Measurements from ENCODE around the gene THOC1. TPM values are rescaled to one million over a fixed set of nuclear protein-coding genes. Genes with fewer than 3 reads are reported as not detected.

THOC1 gene
- polyA plus RNA-seq, 1 donor, result 62.3 TPM

GRCh38 chr18:217532-218336, 50.1 kb downstream of the THOC1 start:
- Histone ChIP-seq H3K27ac (ENCODE audit: low read length) (no peak overlapping the region), H3K4me1 (ENCODE audit: control insufficient read depth, insufficient read depth, low read length) (no peaks in the 10 kb centered on the region), H3K36me3 (ENCODE audit: control insufficient read depth, insufficient read depth, low read length) (peaks cover 39% of the 10 kb centered on the region), H3K9me3 (ENCODE audit: control insufficient read depth, low read depth, low read length) (no peaks in the 10 kb centered on the region), H3K4me3 (ENCODE audit: low read length) (no peak overlapping the region), H3K27me3 (ENCODE audit: control insufficient read depth, insufficient read depth, low read length) (no peaks in the 10 kb centered on the region)
- peak; percentile 27 for DNase-seq
- no CpG with 5 or more reads among the region's 5 CpGs for WGBS (ENCODE audit: insufficient coverage, low lambda C conversion rate)

GRCh38 chr18:215448-216010, 52.3 kb downstream of the THOC1 start:
- Histone ChIP-seq H3K4me1 (ENCODE audit: control insufficient read depth, insufficient read depth, low read length) (no peaks in the 10 kb centered on the region), H3K27ac (ENCODE audit: low read length) (no peak overlapping the region), H3K4me3 (ENCODE audit: low read length) (no peak overlapping the region), H3K9me3 (ENCODE audit: control insufficient read depth, low read depth, low read length) (no peaks in the 10 kb centered on the region), H3K36me3 (ENCODE audit: control insufficient read depth, insufficient read depth, low read length) (peaks cover 52% of the 10 kb centered on the region), H3K27me3 (ENCODE audit: control insufficient read depth, insufficient read depth, low read length) (no peaks in the 10 kb centered on the region)
- DNase-seq, result no peak
- no CpG with 5 or more reads among the region's 5 CpGs for WGBS (ENCODE audit: insufficient coverage, low lambda C conversion rate)

- Histone ChIP-seq H3K4me3 (ENCODE audit: low read length) (no peak overlapping the region), H3K36me3 (ENCODE audit: control insufficient read depth, insufficient read depth, low read length) (peaks cover 52% of the 10 kb centered on the region), H3K27me3 (ENCODE audit: control insufficient read depth, insufficient read depth, low read length) (no peaks in the 10 kb centered on the region), H3K9me3 (ENCODE audit: control insufficient read depth, low read depth, low read length) (no peaks in the 10 kb centered on the region), H3K27ac (ENCODE audit: low read length) (no peak overlapping the region), H3K4me1 (ENCODE audit: control insufficient read depth, insufficient read depth, low read length) (no peaks in the 10 kb centered on the region)
- WGBS (ENCODE audit: insufficient coverage, low lambda C conversion rate), result 100% methylated on average over 2 of the region's 3 CpGs
- DNase-seq, result no peak
Observed at GRCh38 chr18:213966-214365, 53.9 kb downstream of the THOC1 start.

- H3K4me3 ChIP-seq (ENCODE audit: low read length), result no peak overlapping the region
- no peaks in the 10 kb centered on the region for H3K9me3 ChIP-seq (ENCODE audit: control insufficient read depth, low read depth, low read length)
- peaks cover 52% of the 10 kb centered on the region for H3K36me3 ChIP-seq (ENCODE audit: control insufficient read depth, insufficient read depth, low read length)
- no peak overlapping the region for H3K27ac ChIP-seq (ENCODE audit: low read length)
- H3K27me3 ChIP-seq (ENCODE audit: control insufficient read depth, insufficient read depth, low read length), result no peaks in the 10 kb centered on the region
- no peaks in the 10 kb centered on the region for H3K4me1 ChIP-seq (ENCODE audit: control insufficient read depth, insufficient read depth, low read length)
- whole genome bisulfite sequencing (ENCODE audit: insufficient coverage, low lambda C conversion rate), result 90% methylated on average over 2 of the region's 4 CpGs
- no peak for DNase-seq
Observed at GRCh38 chr18:213505-213904, 54.3 kb downstream of the THOC1 start.

GRCh38 chr18:212780-213179, 55.1 kb downstream of the THOC1 start:
- H3K9me3 ChIP-seq (ENCODE audit: control insufficient read depth, low read depth, low read length), result no peaks in the 10 kb centered on the region
- 80% methylated on average over 1 of the region's 1 CpG for WGBS (ENCODE audit: insufficient coverage, low lambda C conversion rate)
- no peaks in the 10 kb centered on the region for H3K27me3 ChIP-seq (ENCODE audit: control insufficient read depth, insufficient read depth, low read length)
- peaks cover 46% of the 10 kb centered on the region for H3K36me3 ChIP-seq (ENCODE audit: control insufficient read depth, insufficient read depth, low read length)
- H3K27ac ChIP-seq (ENCODE audit: low read length), result no peak overlapping the region
- H3K4me3 ChIP-seq (ENCODE audit: low read length), result no peak overlapping the region
- no peaks in the 10 kb centered on the region for H3K4me1 ChIP-seq (ENCODE audit: control insufficient read depth, insufficient read depth, low read length)
- no peak for DNase-seq

- no peak overlapping the region for H3K27ac ChIP-seq (ENCODE audit: low read length)
- H3K4me1 ChIP-seq (ENCODE audit: control insufficient read depth, insufficient read depth, low read length), result no peaks in the 10 kb centered on the region
- no peak for DNase-seq
- no peaks in the 10 kb centered on the region for H3K9me3 ChIP-seq (ENCODE audit: control insufficient read depth, low read depth, low read length)
- H3K36me3 ChIP-seq (ENCODE audit: control insufficient read depth, insufficient read depth, low read length), result peaks cover 42% of the 10 kb centered on the region
- H3K27me3 ChIP-seq (ENCODE audit: control insufficient read depth, insufficient read depth, low read length), result no peaks in the 10 kb centered on the region
- H3K4me3 ChIP-seq (ENCODE audit: low read length), result no peak overlapping the region
Observed at GRCh38 chr18:211582-211981, 56.3 kb downstream of the THOC1 start.

- no peak for DNase-seq
- no peaks in the 10 kb centered on the region for H3K27me3 ChIP-seq (ENCODE audit: control insufficient read depth, insufficient read depth, low read length)
- H3K36me3 ChIP-seq (ENCODE audit: control insufficient read depth, insufficient read depth, low read length), result peaks cover 43% of the 10 kb centered on the region
- H3K4me1 ChIP-seq (ENCODE audit: control insufficient read depth, insufficient read depth, low read length), result no peaks in the 10 kb centered on the region
- no peak overlapping the region for H3K4me3 ChIP-seq (ENCODE audit: low read length)
- WGBS (ENCODE audit: insufficient coverage, low lambda C conversion rate), result no CpG with 5 or more reads among the region's 4 CpGs
- no peak overlapping the region for H3K27ac ChIP-seq (ENCODE audit: low read length)
- H3K9me3 ChIP-seq (ENCODE audit: control insufficient read depth, low read depth, low read length), result no peaks in the 10 kb centered on the region
Observed at GRCh38 chr18:210733-211132, 57.1 kb downstream of the THOC1 start.

GRCh38 chr18:210075-210474, 57.8 kb downstream of the THOC1 start:
- H3K36me3 ChIP-seq (ENCODE audit: control insufficient read depth, insufficient read depth, low read length), result peaks cover 44% of the 10 kb centered on the region

GRCh38 chr18:199768-200167, 68.1 kb downstream of the THOC1 start:
- WGBS (ENCODE audit: insufficient coverage, low lambda C conversion rate), result no CpG with 5 or more reads among the region's 2 CpGs
- H3K4me3 ChIP-seq (ENCODE audit: low read length), result no peak overlapping the region
- no peaks in the 10 kb centered on the region for H3K27me3 ChIP-seq (ENCODE audit: control insufficient read depth, insufficient read depth, low read length)
- H3K36me3 ChIP-seq (ENCODE audit: control insufficient read depth, insufficient read depth, low read length), result peaks cover 47% of the 10 kb centered on the region
- H3K9me3 ChIP-seq (ENCODE audit: control insufficient read depth, low read depth, low read length), result no peaks in the 10 kb centered on the region
- H3K4me1 ChIP-seq (ENCODE audit: control insufficient read depth, insufficient read depth, low read length), result no peaks in the 10 kb centered on the region
- no peak for DNase-seq
- H3K27ac ChIP-seq (ENCODE audit: low read length), result no peak overlapping the region

More at GRCh38 chr18:210075-210474, 57.8 kb downstream of the THOC1 start:
- WGBS (ENCODE audit: insufficient coverage, low lambda C conversion rate), result no CpG with 5 or more reads among the region's 1 CpG
- peak in 1 of 2 donors; percentile 47 for DNase-seq
- no peak overlapping the region for H3K4me3 ChIP-seq (ENCODE audit: low read length)
- no peaks in the 10 kb centered on the region for H3K4me1 ChIP-seq (ENCODE audit: control insufficient read depth, insufficient read depth, low read length)
- no peaks in the 10 kb centered on the region for H3K27me3 ChIP-seq (ENCODE audit: control insufficient read depth, insufficient read depth, low read length)
- H3K9me3 ChIP-seq (ENCODE audit: control insufficient read depth, low read depth, low read length), result no peaks in the 10 kb centered on the region
- H3K27ac ChIP-seq (ENCODE audit: low read length), result no peak overlapping the region

GRCh38 chr18:199214-199613, 68.6 kb downstream of the THOC1 start:
- Histone ChIP-seq H3K27ac (ENCODE audit: low read length) (no peak overlapping the region), H3K9me3 (ENCODE audit: control insufficient read depth, low read depth, low read length) (no peaks in the 10 kb centered on the region), H3K27me3 (ENCODE audit: control insufficient read depth, insufficient read depth, low read length) (no peaks in the 10 kb centered on the region), H3K36me3 (ENCODE audit: control insufficient read depth, insufficient read depth, low read length) (peaks cover 47% of the 10 kb centered on the region), H3K4me3 (ENCODE audit: low read length) (no peak overlapping the region), H3K4me1 (ENCODE audit: control insufficient read depth, insufficient read depth, low read length) (no peaks in the 10 kb centered on the region)
- WGBS (ENCODE audit: insufficient coverage, low lambda C conversion rate), result 100% methylated on average over 1 of the region's 3 CpGs
- no peak for DNase-seq

GRCh38 chr18:195651-196050, 72.2 kb downstream of the THOC1 start:
- Histone ChIP-seq H3K9me3 (ENCODE audit: control insufficient read depth, low read depth, low read length) (no peaks in the 10 kb centered on the region), H3K27me3 (ENCODE audit: control insufficient read depth, insufficient read depth, low read length) (no peaks in the 10 kb centered on the region), H3K4me1 (ENCODE audit: control insufficient read depth, insufficient read depth, low read length) (no peaks in the 10 kb centered on the region), H3K4me3 (ENCODE audit: low read length) (no peak overlapping the region), H3K36me3 (ENCODE audit: control insufficient read depth, insufficient read depth, low read length) (peaks cover 34% of the 10 kb centered on the region), H3K27ac (ENCODE audit: low read length) (no peak overlapping the region)
- DNase-seq, result no peak
- WGBS (ENCODE audit: insufficient coverage, low lambda C conversion rate), result 100% methylated on average over 1 of the region's 1 CpG
